Skin epidermis (tissue), 12 donors: ENCODE results near the gene BTN3A1.
"Not testable (repeated sequence)": the region's sequence is repeated elsewhere in the genome, so short reads cannot be mapped to it uniquely, and the experiment has no call there.

ENCODE experiments used
- H3K27ac ChIP-seq, 21 experiments: fragments of 200-600 bp; sonication (generic) in 11 of 21; one replicate each; pipeline ENCODE4 v1.5.0; 2020; ENCODE audit warnings: mild to moderate bottlenecking in 3 of 21, inconsistent platforms in 2 of 21, moderate library complexity in 2 of 21
- H3K4me3 ChIP-seq, 7 experiments: fragments of 200-600 bp; sonication (generic) in 2 of 7; one replicate each; pipeline ENCODE4 v1.5.0; 2020; ENCODE audit warnings: inconsistent platforms in 2 of 7, mild to moderate bottlenecking in 2 of 7, moderate library complexity in 1 of 7

BTN3A1 gene

DNA sequence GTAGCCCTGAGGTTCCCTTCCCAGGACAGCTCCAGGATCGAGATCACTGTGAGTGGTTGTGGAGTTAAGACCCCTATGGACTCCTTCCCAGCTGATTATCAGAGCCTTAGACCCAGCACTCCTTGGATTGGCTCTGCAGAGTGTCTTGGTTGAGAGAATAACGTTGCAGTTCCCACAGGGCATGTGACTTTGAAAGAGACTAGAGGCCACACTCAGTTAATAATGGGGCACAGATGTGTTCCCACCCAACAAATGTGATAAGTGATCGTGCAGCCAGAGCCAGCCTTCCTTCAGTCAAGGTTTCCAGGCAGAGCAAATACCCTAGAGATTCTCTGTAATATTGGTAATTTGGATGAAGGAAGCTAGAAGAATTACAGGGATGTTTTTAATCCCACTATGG, 24.4 kb upstream of the BTN3A1 start:
- H3K27ac ChIP-seq = no peak overlapping the region
- no peak overlapping the region for H3K4me3 ChIP-seq

DNA sequence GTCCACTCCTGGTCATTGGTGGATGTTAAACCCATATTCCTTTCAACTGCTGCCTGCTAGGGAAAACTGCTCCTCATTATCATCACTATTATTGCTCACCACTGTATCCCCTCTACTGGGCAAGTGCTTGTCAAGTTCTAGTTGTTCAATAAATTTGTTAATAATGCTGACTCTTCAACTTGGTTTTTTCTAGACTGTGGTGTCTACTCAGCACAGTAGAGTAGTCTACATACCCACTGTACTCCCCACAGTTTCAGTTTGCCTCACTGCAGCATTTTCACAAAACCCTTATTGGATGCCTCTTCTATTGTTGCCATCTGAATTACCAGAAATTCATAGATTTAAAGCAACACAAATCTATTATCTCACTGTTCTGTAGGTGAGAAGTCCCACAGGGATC, 23.9 kb upstream of the BTN3A1 start:
- H3K27ac ChIP-seq, H3K4me3 ChIP-seq: not testable (repeated sequence)

DNA sequence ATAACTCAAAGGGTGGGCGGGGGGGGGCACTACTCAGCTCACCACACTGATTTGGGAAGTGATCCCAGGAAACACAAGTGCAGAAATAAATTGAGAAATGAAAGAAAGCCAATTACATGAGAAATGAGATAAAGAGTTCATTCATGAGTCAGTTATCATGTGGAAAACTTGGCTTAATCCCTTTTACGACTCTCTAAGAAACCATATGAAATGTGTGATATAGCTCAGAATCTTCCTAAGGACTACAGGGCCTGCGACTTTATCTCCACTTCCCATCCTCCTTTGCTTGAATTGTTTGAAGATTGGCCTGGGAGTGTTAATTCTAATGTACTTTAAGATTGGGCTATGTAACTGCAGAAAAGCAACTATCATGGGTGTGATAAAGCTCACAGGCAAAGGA, 22.8 kb upstream of the BTN3A1 start:
- no peak overlapping the region for H3K4me3 ChIP-seq
- no peak overlapping the region for H3K27ac ChIP-seq

DNA sequence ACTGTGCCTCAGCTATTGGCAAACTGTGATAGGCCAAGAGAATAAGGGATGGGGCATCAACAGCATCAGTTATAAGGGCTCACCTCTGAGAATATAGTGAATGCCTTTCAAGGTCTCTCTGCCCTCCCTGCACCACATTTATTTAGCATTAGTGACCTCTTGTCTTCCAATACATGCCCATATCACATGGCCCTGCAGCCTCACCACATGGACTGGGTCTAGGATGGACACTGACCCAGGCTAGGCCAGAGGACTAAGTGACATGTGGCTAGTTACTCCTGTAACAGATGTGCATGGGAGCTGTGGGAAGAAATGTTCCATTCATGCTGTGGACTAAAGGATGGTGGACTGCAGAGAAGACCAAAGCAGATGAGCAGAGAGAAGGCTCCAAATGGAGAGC, 22.3 kb upstream of the BTN3A1 start:
- Histone ChIP-seq H3K27ac (no peak overlapping the region), H3K4me3 (no peak overlapping the region)

DNA sequence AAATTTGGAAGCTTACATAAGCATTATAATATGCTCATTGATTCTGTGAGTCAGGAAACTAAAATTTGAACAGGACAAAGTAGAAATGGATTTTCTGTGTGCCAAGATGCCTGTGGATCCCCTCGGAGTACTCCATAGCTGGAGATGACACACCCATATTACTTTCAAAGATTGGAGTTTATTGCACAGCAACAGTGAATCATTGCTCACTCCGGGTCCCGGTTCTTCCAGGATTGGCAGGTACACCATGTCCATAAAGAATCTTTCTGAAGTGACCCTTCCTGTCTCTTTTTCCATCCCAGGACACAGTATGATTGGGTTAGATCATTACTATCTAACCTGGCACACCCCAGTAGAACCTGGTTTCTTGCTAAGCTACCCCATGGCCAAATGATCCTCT, 21.8 kb upstream of the BTN3A1 start:
- Histone ChIP-seq H3K27ac (no peak overlapping the region), H3K4me3 (no peak overlapping the region)

DNA sequence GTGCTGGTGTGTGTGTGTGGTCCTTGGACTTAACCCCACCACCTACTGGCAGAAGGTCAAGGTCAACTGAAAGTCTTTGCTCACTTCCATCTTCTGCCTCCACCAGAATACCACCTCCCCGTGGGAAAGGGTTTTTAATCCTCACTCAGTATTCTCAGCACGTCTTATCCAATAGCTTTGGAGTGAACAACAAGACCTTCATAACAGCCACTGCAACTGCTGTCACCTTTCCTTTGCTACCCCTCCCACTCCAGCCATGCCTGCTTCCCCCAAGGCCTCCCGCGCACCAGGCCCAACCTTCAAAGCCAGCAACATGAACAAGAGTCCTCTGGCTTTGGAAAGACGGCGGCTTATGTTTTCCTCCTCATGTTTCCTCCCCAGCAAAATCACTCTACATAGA, 20.0 kb upstream of the BTN3A1 start:
- no peak overlapping the region for H3K27ac ChIP-seq
- H3K4me3 ChIP-seq = no peak overlapping the region

DNA sequence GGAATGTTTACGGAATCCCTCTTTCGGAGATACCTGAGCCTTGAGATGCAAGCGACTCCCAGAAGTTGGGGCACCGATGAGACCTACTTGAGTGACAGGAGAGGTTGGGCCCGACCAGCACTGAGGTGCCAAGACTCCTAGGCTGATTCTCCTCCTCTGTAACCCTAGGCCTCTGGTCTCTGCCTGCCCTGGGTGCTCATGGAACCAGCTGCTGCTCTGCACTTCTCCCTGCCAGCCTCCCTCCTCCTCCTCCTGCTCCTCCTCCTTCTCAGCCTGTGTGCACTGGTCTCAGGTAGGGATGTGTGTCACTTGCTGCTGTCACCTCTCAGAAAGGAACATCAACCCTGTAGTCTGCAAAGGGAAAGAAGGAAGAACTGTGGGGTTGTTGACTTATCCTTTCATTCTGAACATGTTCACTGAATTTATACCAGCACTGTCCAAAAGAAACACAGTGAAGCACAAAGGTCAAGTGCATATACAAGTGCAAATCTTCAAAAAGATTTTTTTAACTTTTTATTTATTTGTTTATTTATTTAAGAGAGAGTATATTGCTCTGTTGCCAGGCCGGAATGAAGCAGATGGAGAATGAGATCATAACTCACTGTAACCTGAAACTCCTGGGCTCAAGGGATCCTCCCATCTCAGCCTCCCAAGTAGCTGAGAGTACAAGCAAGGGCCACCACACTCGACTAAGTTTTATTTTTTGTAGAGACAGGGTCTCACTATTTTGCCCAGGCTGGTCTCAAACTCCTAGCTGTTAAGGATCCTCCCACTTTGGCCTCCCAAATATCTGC, 18.3 kb upstream of the BTN3A1 start:
- Histone ChIP-seq H3K27ac (peak overlapping the region; percentile 23 to 96 (median 86)), H3K4me3 (peak overlapping the region; percentile 49 to 76 (median 69))

DNA sequence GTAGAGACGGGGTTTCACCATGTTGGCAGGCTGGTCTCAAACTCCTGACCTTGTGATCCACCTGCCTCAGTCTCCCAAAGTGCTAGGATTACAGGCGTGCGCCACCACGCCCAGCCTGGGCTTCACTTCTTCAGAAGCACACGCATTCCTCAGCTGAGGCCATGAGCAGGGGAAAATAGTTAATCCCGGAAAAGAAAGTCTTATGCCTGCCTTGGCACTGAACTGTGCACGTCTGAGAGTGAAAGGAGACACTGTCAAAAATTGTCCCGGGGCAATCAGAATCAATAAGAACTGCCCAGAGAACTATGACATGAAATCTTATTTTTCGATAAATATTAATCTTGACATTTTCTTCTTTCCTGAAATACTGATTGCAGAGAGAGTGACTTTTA, 16.3 kb upstream of the BTN3A1 start:
- no peak overlapping the region for H3K27ac ChIP-seq
- no peak overlapping the region for H3K4me3 ChIP-seq

DNA sequence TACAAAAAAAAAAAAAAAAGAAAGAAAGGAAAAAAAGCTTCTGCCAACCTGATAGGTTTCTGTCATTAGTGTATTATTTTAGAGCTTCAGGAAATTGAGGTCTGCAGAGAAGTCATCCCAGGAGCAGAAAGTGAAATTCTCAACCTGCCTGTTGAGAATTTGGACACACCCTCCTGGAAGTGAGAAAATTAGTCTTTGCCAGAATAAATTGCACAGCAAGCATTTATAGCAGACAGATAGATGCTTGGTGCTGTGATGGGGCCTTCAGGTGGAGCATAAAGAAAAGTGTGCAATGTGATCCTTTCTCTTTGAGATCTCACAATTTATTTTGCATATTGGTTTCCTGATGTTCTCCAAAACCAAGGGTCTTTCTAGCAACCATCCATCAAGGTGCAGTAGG, 14.5 kb upstream of the BTN3A1 start:
- no peak overlapping the region for H3K4me3 ChIP-seq
- no peak overlapping the region for H3K27ac ChIP-seq

DNA sequence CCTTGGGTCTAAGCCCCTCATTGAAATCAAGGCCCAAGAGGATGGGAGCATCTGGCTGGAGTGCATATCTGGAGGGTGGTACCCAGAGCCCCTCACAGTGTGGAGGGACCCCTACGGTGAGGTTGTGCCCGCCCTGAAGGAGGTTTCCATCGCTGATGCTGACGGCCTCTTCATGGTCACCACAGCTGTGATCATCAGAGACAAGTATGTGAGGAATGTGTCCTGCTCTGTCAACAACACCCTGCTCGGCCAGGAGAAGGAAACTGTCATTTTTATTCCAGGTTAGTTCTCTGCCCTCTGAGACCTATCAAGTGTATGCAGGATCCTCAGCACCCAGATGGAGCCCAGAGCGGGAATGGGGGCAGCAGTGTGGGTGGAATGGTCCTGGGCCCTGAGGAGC, 14.1 kb upstream of the BTN3A1 start:
- Histone ChIP-seq H3K4me3 (no peak overlapping the region), H3K27ac (no peak overlapping the region)

DNA sequence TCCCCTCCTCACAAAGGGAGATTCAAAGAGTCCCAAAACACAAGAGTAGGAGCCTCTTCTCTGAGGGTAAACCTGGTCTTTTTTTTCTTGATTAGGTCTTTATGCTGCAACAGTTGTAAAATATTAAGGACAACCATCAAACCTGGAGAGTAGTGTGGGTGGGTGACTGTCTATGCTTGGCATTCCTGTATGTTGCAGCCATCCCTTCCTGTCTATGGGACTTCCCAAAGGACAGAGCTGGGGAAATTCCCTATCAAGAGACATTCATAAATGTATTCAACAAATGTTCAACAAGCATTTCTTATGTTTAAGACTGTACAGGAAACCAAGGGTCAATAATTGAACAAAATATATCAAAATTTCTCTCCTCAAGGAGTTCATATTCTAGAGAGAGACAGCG, 13.6 kb upstream of the BTN3A1 start:
- H3K4me3 ChIP-seq = no peak overlapping the region

DNA sequence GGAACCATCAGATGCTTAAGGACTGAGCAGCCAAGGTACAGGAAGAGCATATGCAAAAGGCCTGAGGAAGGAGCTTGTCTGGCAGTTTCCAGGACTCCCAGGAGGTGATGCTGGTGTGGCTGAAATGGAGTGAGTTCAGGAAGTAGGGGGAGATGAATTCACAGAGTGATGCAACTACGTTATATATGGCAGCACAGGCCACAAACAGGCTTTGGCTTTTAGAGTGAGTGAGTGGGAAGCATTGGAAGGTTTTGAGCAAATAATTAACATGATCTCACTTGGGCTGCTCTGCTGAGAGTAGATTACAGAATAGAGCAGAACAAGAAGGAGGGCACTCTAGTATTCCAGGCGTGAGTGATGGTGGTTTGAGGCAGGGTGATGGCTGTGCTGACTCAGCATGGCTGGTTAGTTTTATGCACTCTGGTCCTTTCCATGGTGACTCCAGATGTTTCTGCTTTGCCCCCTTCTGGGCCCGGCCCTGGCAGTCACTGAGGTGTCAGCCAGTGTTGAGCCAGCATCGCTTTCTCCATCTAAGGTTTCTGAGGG, 12.7 kb upstream of the BTN3A1 start:
- no peak overlapping the region for H3K4me3 ChIP-seq
- no peak overlapping the region for H3K27ac ChIP-seq

More for the DNA sequence above, 13.6 kb upstream of the BTN3A1 start:
- H3K27ac ChIP-seq = no peak overlapping the region

DNA sequence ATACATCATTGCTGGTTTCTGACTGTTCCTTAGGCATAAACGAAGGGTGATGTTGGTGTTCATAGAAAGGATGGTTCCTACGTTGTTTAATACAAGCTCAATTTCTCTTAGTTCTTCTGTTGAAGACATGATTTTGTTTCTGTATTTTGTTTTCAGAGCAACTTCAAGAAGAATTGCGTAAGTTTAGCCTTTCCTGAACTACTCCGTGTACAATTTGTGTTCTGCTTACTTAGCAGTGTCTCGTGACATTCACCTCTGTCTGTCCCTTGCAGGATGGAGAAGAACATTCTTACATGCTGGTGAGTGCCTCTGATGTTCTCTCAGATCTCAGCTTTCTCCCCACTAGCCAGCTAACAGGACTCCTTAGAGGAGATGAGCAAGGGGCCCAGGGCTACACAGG, 11.5 kb upstream of the BTN3A1 start:
- Histone ChIP-seq H3K4me3 (no peak overlapping the region), H3K27ac (no peak overlapping the region)

DNA sequence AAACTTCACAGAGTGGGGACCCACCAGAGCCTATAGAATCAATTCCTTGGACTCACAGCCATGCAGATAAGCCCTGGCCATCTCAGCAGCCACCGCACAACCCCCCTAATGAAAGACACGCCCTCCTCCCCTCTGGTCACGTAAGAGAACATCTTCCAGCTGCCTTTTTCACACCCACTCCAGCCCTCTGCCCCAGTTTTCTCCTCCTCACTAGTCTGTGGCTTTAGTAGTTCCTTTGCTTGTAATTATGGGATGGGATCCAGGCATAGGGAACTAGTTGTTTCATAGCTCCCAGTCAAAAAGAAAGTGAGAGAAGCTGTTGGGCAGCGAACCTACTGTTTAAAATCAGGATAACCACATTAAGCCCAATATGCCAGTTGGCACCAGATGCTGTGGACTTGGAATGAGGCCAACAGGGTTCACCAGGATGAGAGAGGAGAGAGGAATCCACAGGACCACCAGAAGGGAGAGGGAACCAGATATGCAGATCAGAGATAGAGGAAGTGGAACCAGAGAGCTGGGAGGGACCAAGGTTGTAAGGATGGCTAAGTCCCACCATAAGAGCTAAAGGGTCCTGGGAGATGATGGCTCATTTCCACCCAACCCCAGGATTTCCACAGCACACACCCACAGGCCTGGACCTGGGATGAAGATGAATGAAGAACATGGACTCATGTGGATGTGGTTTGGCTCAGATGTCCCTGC, 9.0 kb upstream of the BTN3A1 start:
- H3K4me3 ChIP-seq = no peak overlapping the region
- H3K27ac ChIP-seq = no peak overlapping the region

DNA sequence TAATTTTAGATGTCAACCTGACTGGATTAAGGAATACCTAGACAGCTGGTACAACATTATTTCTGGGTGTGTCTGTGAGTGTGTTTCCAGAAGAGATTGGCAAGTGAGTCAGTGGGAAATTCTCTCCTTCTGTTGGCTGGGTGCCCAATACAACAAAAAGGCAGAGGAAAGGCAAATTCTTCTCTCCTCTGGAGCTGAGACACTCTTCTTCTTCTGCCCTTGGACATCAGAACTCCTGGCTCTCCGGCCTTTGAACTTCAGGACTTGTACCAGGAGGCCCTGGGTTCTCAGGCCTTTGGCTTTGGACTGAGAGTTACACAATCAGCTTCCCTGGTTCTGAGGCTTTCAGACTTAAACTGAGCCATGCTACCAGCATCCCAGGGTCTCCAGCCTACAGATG, 7.8 kb upstream of the BTN3A1 start:
- no peak overlapping the region for H3K4me3 ChIP-seq
- H3K27ac ChIP-seq = no peak overlapping the region

DNA sequence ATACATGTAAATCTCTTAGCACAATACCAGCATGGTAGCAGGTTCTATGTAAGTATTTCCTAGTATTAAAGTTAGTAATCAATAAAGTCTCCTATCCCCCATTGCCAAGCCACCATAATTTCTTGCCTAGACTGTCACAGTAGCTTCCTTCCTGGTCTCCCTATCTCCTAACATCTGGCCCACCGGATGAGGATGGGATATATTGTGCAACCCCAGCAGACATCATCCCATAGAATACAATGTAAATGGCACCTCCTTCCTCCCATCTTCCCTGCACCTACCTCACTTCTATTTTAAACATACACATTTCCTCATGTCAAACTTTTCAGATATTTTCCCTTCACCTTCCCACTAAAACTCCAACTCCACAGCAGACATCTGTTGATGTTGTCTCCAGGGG, 3.5 kb upstream of the BTN3A1 start:
- H3K4me3 ChIP-seq = no peak overlapping the region
- H3K27ac ChIP-seq = no peak overlapping the region

DNA sequence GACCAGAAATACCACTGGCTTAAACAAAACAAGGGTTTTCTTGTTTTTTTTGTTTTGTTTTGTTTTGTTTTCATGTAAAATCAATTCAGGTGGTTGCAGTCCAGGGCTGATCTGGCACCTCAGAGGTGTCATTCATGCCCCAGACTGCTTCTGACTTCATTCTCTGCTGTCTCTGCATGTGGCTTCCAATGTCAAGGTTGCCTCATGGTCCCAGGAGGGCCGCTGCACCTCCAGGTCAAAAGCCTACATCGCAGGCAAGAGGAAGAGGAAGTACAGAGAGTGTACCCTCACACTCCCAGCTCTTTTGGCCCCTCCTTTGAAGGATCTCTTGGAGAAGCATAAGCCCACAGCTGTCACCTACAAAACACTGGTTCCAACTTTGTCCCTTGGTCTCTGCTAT, 1.4 kb upstream of the BTN3A1 start:
- H3K4me3 ChIP-seq = no peak overlapping the region
- H3K27ac ChIP-seq = no peak overlapping the region

DNA sequence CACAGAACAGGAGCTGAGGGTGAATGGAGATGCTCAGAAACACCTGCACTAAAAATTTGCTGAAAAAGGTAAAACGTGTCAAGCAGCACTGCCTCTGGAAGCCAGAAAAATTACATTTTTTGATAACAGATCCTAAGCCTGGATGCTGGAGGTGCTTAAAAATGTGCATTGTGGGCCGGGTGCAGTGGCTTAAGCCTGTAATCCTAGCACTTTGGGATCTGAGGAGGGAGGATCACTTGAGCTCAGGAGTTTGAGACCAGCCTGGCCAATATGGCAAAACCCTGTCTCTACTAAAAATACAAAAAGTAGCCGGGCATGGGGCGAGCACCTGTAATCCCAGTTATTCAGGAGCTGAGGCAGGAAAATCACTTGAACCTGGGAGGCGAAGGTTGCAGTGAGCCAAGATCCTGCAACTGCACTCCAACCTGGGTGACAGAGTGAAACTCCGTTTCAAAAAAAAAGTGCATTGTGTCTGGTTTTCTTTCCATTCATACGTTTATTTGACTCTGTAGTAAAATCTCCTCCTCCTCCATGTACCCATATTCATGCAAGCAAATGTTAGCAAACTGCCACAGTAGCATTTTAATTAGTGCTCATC, 587 bp upstream of the BTN3A1 start:
- H3K27ac ChIP-seq = peak overlapping the region in 20 of 21 experiments; percentile 23 to 92 (median 83)
- peak overlapping the region in 6 of 7 experiments; percentile 41 to 65 (median 50) for H3K4me3 ChIP-seq

DNA sequence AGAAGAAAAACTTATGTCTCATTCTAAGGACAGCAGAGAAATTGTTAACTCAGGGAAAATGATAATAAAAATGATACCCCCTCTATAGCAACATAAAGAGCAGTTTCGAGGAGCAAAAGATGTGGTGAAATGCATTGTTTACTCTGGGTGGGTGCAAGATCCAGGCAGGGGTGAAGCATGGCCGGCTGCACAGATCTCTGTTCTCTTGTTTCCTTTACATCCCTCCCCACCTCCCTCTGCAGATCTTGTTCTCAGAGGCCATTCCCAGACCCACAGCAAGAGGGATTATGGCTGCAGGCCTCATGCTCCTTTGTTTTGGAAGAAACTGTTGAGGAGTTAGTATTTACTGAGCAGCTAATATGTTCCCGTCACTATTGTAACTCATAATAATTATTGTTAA, 1.8 kb downstream of the BTN3A1 start:
- Histone ChIP-seq H3K4me3 (peak overlapping the region in 3 of 7 experiments; percentile 49 to 65 (median 51)), H3K27ac (peak overlapping the region in 2 of 21 experiments; percentile 54 to 91)

DNA sequence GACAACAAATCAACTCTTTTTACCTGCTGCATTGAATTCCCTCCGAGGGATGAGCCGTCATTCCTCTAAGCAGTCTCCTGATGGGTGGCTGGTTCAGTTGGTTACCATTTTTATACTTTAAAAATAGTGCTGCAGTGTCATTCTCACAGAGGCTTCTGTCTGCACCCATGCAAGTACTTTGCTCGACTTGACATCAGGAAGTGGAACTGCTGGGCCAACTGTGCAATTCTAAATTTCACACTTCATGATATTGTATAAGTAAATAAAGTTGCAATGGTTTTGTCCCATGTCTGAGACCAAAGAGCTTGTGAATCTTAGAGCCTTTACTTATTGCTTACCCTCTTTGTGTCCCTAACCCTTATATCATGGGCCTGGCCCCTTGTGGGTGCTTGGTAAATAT, 2.5 kb downstream of the BTN3A1 start:
- no peak overlapping the region for H3K4me3 ChIP-seq
- H3K27ac ChIP-seq = peak overlapping the region in 1 of 21 experiments; percentile 54
